GM10847 (cell line): Measurements from ENCODE around the gene P2RX4.

Source experiments
- POLR2A ChIP-seq: IDR thresholded peaks from 2 replicates; pipeline ENCODE4 v1.6.1; 2011; ENCODE audit not compliant: insufficient read length; ENCODE audit errors: extremely low read depth

The P2RX4 gene

DNA sequence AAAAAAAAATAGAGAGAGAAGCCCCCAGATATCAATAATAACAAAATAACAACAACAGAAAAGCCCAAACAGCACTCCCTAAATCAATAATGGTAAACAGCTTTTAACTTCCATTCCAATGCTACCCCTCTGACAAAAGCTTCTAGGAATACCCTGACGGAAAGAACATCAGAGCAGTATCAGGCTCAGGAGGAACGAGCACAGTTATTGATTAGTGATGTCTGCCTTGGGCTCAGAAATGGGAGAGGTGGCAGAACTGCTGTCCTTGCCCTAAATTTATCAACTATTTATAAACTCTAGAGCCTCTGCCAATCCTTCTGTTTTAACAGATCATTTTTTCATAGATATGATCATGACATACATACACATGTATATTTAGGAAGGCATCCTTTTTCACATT is 41.9 kb downstream of the P2RX4 start:
- no peak for TF ChIP-seq POLR2A

DNA sequence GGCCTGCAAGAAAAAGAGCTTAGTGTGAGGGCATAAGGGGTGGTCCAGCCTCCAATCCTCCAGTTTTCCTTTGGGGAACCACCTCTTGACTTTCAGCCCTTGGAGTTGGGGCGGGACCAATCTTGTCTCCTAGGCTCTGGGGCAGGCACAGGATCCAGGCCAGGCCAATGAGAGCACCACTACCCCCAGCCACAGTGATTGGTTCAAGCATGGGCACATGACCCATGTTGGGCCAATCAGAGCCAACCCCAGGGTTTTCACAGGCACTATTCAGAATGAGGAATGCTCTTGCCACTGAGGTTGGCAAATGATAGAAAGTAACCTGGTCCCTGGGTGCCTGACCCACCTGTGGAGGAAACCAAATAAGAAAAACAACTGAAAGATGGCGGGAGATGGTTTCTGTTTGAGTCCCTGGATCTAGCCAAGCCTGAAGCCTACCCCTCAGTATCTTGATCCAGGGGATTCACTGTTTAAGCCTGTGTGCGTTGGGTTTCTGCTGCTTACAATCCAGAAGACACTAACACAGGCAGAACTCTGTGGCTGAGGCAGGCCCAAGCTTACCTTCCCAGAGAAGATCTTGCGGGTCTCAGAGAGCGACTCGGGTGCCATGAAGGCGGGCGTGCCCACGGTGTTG is 42.9 kb downstream of the P2RX4 start:
- no peak for TF ChIP-seq POLR2A

DNA sequence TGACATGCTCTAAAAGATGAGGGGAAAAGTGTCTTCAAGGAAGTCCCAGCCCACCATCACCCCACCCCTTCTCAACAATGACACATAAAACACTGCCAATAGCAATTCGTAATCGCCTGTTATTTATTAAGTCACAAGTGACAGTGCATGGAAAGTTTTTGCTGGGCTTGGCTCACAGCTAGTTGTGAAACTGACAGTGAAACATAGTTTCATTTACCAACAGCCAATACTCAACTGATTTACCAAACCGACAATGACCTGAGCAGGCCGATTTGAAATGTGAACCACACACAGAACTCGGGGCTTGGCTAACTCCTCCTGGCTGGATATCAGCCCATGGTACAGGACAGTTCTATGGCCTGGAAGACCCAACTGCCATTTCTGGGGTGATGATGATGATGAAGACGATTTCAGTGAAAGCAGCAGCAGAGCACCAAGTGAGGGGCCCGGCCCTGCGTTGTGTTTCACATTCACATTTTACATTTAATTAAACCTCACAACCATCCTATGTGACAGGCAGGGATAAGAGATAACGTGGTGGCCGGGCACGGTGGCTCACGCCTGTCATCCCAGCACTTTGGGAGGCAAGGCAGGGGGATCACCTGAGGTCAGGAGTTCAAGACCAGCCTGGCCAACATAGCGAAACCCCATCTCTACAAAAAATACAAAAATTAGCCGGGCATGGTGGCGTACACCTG is 43.9 kb downstream of the P2RX4 start:
- no peak for TF ChIP-seq POLR2A

- no peak for TF ChIP-seq POLR2A
These were observed 45.5 kb downstream of the P2RX4 start for GRCh38 chr12:121255433-121255832.

DNA sequence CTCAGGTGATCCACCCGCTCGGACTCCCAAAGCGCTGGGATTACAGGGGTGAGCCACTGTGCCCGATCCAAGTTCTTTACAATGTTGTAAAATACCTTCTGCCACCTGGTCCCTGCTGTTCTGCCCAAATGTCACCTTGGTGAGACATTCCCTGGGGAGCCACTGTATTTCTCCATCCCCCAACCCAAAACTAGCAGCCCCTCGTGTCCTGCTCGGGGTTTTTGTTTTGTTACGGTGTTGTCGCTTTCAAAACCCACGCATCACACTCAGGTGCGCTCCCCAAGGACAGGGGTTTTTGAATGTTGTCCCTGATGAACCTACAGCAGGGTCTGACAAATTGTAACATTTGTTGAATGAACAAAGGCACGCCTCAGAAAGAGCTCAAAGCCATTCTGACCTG is 49.1 kb downstream of the P2RX4 start:
- no peak for TF ChIP-seq POLR2A

DNA sequence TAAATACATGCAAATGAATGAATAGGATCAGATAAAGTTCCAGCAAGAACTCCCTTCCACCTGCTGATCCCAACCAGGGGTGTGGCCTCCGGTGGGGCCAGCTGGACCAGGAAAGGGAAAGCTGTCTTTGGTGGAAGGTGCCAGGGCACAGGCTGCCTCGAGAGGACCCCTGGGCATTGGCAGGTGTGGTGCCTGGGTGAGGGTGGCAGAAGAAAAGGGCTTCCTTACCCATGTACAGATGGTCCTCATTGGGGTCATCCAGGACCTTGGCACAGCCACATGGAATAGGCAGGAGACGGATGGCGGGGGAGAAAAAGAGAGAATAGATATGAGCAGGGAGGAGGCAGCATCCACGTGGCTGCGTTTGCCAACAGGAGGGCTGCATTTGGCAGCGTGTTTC is 50.2 kb downstream of the P2RX4 start:
- TF ChIP-seq POLR2A, result no peak

DNA sequence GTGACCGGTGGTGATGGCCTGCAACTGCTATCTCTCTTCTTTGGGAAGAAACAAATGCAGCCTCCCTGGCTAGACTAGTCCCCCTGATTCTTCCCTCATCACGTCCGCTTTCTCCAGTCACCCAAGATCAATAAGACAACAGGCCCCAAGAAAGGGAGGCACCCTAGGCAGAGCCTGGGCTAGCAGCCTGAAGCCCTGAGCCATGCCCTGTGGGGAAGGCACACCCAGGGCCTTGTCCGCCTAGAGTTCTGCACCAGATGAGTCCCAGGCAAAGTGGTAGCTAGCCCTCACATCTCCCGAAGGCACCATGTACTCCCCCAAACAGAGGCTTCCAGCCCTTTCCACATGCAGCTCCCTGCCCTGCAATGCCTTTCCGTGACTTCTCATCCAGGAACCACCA is 51.5 kb downstream of the P2RX4 start:
- no peak for TF ChIP-seq POLR2A

- no peak for TF ChIP-seq POLR2A
These were observed 53.4 kb downstream of the P2RX4 start for GRCh38 chr12:121263206-121263935.

- TF ChIP-seq POLR2A, result no peak
These were observed 54.2 kb downstream of the P2RX4 start for GRCh38 chr12:121264135-121264534.

GRCh38 chr12:121264951-121265515 is 55.1 kb downstream of the P2RX4 start:
- no peak for TF ChIP-seq POLR2A

DNA sequence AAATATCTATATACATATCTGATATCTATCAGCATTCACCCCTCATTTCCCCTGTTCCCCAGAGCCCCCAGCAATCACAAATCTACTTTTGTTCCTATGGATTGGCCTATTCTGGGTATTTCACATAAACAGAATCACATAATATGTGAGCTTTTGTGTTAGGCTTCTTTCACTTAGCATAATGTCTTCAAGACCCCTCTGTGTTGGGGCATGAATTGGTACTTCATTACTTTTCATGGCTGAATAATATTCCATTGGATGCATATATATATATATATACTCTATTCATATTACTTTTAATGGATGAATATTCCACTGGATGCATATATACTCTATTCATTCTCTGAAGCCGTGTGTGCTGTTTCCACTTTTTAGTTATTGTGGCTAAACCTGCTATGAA is 57.9 kb downstream of the P2RX4 start:
- no peak for TF ChIP-seq POLR2A

- TF ChIP-seq POLR2A, result no peak
These were observed 63.5 kb downstream of the P2RX4 start for GRCh38 chr12:121273364-121273896.

- no peak for TF ChIP-seq POLR2A
These were observed 64.3 kb downstream of the P2RX4 start for GRCh38 chr12:121274036-121274763.

DNA sequence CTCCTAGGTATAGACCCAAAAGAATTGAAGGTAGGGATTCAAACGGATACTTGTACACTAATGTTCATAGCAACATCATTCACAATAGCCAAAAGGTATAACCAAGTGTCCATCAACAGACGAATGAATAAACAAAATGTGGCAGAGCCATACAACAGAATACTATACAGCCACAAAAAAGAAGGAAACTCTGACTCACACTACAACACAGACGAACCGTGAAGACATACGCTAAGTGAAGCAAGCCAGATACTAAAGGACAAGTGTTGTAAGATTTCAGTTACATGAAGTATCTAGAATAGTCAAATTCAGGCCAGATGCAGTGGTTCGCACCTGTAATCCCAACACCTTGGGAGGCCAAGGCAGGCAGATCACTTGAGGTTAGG is 67.4 kb downstream of the P2RX4 start:
- TF ChIP-seq POLR2A, result no peak
